ENCODE results near the gene APH1B.
"Not testable (repeated sequence)": the region's sequence is repeated elsewhere in the genome, so short reads cannot be mapped to it uniquely, and the experiment has no call there.

The APH1B gene

DNA sequence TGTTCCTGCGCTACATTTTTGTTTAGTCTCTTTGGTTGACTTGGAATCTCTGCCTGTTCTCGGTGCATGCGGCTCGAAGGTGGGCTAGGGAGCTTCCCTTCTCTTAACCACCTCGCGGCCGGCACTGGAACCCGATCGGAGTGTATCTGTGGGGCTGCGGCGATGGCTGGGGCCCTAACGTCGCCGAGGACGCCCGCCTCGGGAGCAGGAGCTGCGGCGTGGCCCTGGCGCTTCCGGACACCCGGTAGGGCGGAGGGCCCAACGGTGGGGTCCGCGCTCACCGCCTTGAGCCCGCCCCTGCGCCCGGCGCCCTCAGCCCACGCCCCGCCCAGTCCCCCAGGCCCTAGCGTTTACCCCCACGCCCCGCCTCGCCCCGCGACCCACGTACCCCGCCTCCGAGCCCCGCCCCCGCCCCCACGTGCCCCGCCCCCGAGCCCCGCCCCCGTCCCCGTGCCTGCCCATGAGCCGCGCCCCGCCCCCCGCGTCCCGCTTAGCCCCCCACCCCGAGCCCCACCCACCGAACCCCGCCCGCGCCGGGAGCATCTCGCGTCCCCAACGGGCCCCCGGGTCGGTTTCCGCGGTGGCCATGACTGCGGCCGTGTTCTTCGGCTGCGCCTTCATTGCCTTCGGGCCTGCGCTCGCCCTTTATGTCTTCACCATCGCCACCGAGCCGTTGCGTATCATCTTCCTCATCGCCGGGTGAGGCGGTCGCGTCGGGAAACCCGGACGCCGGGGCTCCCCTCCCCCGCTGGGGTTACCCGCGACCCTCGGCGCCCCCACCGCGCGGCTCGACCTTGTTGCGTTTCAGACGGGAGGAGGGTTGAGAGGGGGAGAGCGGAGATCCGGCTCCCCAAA, at the start of gene APH1B:
Gene APH1B, plus strand, starts transcription at position 568 of the 855 bp plus-strand sequence. Its CDS starts 19 bp downstream, at position 587.
- DNase-seq: peak; percentile 95

DNA sequence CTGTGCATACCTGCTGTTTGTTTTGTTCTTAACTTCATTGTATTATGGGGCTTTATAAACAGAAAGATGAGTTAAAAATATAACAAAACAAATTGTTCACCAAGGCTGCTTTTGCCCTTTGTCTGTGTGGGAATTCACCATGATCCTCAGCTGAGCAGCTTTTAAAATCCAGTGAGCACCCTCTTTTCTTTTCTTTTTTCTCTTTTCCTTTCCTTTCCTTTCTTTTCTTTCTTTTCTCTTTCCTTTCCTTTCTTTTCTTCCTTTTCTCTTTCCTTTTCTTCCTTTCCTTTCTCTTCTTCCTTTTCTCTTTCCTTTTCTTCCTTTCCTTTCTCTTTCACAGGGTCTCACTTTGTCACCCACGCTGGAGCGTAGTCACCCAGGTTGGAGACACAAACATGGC, 49.7 kb upstream of the APH1B start:
- DNase-seq: no peak

- DNase-seq: no peak
These were observed 46.2 kb upstream of the APH1B start for GRCh38 chr15:63231206-63231605.

- no peak for DNase-seq
These were observed 45.7 kb upstream of the APH1B start for GRCh38 chr15:63231706-63232105.

DNA sequence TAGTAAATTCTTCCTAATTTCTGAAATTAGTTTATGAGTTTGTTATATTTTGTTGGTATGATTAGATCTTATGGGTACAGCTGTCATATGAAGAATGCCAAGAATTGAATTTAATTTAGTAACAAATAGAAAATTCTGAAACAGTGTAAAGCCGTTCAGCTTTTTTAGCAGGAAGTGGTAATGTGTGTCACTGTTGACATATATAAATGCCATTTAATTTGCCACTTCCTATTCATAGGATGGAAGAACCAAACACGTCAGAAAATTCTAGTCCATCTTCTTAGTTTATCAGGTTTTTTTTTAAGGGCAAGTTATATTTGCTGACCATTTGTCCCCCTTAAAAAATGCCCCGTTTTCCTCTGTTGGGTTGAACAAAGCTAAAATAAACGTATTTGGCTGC, 45.0 kb upstream of the APH1B start:
- no peak for DNase-seq

DNA sequence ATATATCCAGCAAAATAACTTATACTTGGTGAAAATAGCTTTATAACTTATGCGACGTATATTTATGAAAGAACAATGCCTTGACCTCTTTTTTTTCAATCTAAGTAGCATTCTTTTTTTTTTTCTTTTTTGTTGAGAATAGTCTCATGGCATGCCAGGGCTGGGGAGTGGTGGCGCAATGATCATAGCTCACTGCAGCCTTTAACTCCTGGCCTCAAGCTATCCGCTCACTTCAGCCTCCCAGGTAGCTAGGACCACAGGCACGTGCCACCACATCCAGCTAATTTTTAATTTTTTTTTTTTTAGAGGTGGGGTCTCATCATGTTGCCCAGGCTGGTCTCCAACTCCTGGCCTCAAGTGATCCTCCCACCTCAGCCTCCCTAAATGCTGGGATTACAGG, 44.5 kb upstream of the APH1B start:
- no peak for DNase-seq

DNA sequence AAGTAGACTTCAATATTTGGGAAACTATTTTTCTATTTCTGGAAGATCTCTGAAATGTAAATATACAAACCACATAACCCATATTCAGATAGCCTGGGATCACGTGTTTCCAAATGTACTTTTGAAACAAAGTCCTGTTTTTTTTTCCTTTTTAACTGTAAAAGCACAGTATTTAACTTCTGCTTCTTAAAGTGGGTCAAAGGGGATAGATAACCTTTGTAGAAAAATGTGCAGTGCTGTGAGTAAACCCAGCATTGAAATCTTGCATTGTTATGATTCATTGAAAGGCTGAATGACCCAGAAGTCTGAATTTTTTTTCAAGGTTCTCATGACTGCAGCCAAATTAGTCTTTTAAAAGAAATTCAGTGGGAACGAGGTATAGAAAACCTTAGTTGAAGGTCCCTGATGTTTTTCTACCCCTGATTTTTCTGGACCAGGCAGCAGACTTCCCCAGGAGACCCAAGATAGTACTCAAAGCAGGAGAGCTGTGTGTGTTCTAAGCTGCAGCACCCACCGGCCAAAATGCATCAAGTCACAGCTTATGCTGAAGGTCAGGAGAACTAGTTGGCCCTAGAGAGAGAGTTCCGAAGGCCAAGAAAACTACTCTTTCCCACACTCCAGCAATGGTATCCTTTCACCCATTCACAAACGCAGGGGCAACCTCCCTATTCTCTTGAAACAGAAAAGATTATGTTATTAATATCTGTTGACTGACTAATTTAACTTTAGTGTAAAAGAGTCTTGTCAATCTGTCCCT, 43.6 kb upstream of the APH1B start:
- no peak for DNase-seq

- no peak for DNase-seq
These were observed 42.9 kb upstream of the APH1B start for GRCh38 chr15:63234451-63234870.

DNA sequence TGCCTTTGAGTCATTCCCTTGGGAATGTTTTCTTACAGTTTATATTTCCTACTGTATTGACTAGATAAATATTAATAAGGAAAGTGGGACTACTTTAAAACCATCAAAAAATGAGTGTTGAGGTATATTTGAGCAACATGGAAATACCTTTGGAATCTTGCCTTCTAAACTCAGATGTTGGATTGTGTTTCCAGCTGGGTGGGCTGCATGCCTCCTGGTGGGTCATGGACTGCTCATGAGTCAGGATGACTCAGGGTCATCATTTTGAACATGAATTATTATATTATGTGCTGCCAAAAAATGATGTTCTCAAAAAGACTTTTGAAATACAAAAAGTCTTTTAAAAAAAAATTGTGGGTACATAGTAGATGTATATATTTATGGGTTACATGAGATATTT, 41.1 kb upstream of the APH1B start:
- DNase-seq: no peak

DNA sequence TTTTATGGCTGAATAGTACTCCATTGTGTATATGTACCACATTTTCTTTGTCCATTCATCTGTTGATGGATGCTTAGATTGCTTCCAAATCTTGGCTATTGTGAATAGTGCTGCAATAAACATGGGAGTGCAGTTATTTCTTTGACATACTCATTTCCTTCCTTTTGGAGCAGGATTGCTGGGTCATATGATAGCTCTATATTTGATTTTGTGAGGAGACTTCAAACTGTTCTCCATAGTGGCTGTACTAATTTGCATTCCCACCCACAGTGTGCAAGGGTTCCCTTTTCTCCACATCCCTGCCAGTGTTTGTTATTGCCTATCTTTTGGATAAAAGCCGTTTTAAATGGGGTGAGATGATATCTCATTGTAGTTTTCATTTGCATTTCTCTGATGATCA, 40.3 kb upstream of the APH1B start:
- DNase-seq: not testable (repeated sequence)

- DNase-seq: no peak
These were observed 39.2 kb upstream of the APH1B start for GRCh38 chr15:63238171-63238570.

DNA sequence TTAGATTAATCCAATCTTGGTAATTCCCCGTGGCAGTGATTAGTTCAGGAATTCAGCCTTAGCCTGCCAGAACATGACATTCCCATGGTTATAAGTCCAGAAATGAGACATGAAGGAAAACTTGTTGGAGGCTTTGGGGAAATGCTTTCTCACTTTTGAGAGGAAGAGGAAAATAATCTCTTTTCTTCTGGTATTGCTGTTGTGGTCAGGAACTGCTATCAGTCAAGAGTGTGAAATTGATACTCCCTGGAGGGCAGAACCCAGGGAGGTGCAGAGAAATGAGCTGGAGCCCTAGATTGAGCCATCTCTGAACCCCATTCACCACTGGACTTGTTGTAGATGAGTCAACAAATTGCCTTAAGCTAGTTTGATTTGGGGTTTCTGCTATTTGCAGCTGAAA, 38.6 kb upstream of the APH1B start:
- DNase-seq: no peak

- no peak for DNase-seq
These were observed 37.3 kb upstream of the APH1B start for GRCh38 chr15:63240109-63240508.

DNA sequence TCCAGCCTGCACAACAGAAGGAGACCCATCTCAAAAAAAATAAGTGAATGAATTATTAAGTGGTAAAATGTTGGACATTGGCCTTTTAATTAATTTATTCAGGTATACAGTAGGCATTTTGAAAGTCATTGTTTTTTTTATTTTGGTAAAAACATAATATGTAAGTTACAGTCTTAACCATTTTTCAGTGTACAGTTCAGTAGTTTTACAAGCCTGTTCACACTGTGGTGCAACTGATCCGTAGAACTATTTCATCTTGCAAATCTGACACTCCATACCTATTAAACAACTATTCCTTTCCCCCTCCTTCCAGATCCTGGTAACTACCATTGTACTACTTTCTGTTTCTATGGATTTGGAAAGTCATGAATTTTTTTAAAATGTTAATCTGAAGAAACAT, 36.1 kb upstream of the APH1B start:
- no peak for DNase-seq

GRCh38 chr15:63243101-63243500, 34.3 kb upstream of the APH1B start:
- DNase-seq: no peak

DNA sequence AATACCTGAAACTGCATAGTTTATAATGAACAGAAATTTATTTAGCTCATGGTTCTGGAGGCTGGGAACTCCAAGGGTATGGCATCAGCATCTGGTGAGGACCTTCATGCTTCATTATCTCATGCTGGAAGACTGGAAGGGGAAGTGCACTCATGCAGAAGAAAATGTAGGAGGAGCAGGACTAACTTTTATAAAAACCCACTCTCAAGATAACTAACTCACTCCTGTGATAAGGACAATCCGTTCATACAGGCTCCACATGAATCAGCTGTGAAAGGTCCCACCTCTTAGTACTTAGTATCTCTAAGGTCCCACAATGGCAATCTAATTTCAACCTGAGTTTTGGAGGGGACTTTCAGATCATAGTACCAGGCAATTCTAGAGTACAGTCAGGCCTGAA, 33.6 kb upstream of the APH1B start:
- no peak for DNase-seq

DNA sequence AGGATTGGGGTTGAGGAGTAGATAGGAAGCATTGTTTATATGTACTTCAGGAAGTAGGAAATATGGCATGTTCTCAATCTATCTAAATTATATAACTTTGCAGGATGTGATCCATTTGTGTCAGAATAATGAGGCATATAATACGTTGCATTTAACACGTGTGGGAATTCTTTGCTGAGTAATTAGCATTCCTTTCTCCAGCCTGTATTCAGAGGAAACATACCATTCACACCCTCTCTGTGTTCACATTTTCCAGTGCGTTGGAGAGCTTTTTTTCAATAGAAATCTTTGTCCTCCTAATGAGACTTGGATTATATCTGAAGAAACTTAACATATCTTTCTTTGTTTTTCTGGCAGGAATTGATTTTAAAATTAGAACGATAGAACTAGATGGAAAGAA, 33.0 kb upstream of the APH1B start:
- DNase-seq: no peak

GRCh38 chr15:63244976-63245645, 32.3 kb upstream of the APH1B start:
- DNase-seq: peak; percentile 31

DNA sequence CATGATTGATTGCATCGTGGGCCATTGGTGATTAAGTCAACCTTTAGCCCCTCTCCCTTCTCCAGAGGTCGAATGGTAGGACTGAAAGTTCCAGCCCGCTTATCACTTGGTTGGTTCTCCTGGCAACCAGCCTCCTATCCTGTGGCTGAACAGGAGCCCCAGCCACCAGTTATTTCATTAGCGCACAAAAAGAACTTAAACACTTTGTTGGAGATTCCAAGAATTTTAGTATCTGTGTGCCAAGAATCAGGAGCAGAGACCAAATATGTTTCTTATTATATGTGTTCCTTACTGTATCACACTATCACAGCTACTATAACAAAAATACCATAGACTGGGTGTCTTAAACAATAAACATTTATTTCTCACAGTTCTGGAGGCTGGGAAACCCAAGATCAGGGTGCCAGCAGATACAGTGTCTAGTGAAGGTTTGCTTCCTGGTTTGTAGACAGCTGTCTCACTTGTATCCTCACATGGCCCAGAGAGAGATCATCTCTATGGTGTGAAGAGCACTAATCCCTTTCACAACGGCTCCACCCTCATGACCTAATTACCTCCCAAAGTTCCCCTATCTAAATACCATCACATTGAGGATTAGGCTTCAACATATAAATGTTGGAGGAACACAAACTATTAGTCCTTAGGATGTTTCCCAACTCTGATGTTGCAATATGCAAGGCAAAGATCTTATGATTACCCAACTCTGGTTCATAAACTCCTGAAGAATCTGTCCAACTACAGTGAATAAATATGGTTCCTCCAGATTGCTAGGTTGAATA, 30.5 kb upstream of the APH1B start:
- no peak for DNase-seq

DNA sequence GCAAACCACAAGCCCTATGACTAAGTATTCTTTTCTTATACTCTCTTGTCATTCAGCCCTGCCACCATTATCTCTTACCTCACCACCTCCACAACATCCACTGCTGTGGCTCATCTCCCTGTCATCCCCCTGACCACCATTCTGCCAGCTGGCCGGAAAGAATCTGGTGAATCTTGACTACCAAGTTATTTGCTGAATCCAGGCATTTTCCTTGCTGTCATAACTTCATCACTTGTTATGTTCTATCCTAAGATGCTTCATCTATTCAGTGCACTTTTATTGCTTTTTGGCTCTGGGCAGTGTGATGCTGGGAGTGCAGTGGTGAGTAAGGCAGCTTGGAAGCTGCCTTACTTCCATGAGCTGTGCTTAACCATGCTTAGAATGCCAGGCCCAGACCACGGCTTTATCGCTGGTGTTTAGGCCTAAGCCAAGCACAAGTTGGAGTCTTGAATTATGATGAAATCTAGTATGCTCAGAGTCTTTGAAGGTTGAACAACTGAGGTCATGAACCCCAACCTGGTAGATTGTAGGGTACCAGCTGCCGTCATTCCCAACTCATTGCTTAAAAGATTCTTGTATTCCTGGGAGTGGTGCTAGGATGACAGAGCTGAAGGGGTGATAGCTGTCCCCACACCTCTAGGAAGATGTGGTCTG, 27.0 kb upstream of the APH1B start:
- DNase-seq: no peak

- DNase-seq: no peak
These were observed 25.7 kb upstream of the APH1B start for GRCh38 chr15:63251701-63252100.

GRCh38 chr15:63252292-63252691, 25.1 kb upstream of the APH1B start:
- no peak for DNase-seq
